Jurkat, Clone E6-1 (cell line): Measurements from ENCODE around the gene HSPA1A.
"Not testable (repeated sequence)": the region's sequence is repeated elsewhere in the genome, so short reads cannot be mapped to it uniquely, and the experiment has no call there.

Experiments used
- DNase-seq: peaks from one replicate; pipeline ENCODE4 v3.0.0-alpha.2; 2011; ENCODE audit warnings: low read depth, low spot score
- H3K4me3 ChIP-seq: 2 replicates; pipeline ENCODE4 v1.5.1; 2011; ENCODE audit warnings: mild to moderate bottlenecking, low read length, control low read depth, moderate library complexity

HSPA1A gene

GRCh38 chr6:31857774-31858173, 42.4 kb downstream of the HSPA1A start:
- H3K4me3 ChIP-seq, DNase-seq: not testable (repeated sequence)

GRCh38 chr6:31858707-31859106, 43.4 kb downstream of the HSPA1A start:
- DNase-seq, result no peak
- H3K4me3 ChIP-seq, result no peak overlapping the region

- DNase-seq, result no peak
- no peak overlapping the region for H3K4me3 ChIP-seq
These were observed 44.6 kb downstream of the HSPA1A start for GRCh38 chr6:31859923-31860322.

- H3K4me3 ChIP-seq, result no peak overlapping the region
- no peak for DNase-seq
These were observed 45.0 kb downstream of the HSPA1A start for GRCh38 chr6:31860349-31860748.

GRCh38 chr6:31861150-31861549, 45.8 kb downstream of the HSPA1A start:
- no peak overlapping the region for H3K4me3 ChIP-seq
- no peak for DNase-seq

- no peak for DNase-seq
- peak overlapping the region; percentile 69 for H3K4me3 ChIP-seq
These were observed 46.6 kb downstream of the HSPA1A start for GRCh38 chr6:31861919-31862343.

GRCh38 chr6:31862344-31863235, 47.2 kb downstream of the HSPA1A start, which contains the start of gene NEU1:
TSS of gene NEU1 (minus strand) at chr6:31862821. CDS start at chr6:31862776, 45 bp downstream.
- H3K4me3 ChIP-seq, result peak within 1 kb of the TSS; percentile 69
- peak; percentile 100 for DNase-seq

GRCh38 chr6:31864123-31864562, 48.8 kb downstream of the HSPA1A start:
- not testable (repeated sequence) for DNase-seq

GRCh38 chr6:31864818-31865204, 49.5 kb downstream of the HSPA1A start:
- DNase-seq, result no peak
- H3K4me3 ChIP-seq, result no peak overlapping the region

More at GRCh38 chr6:31864123-31864562, 48.8 kb downstream of the HSPA1A start:
- peak overlapping the region; percentile 64 for H3K4me3 ChIP-seq

- DNase-seq, result no peak
- H3K4me3 ChIP-seq, result no peak overlapping the region
These were observed 50.1 kb downstream of the HSPA1A start for GRCh38 chr6:31865205-31866118.
